WERI-Rb-1 (cell line): ENCODE results near the gene TSPAN32.

Source experiments
- DNase-seq: peaks from one replicate; pipeline ENCODE4 v3.0.0-alpha.2; 2020
- H3K27ac ChIP-seq: fragments of 250-450 bp; sonication (Bioruptor Pico); 2 replicates; pipeline ENCODE4 v1.5.1; 2020; ENCODE audit warnings: mild to moderate bottlenecking, moderate library complexity
- H3K27me3 ChIP-seq: fragments of 250-450 bp; sonication (Bioruptor Pico); 2 replicates; pipeline ENCODE4 v1.5.1; 2021; ENCODE audit warnings: mild to moderate bottlenecking, low read depth, moderate library complexity; ENCODE audit not compliant: insufficient read depth, severe bottlenecking
- H3K36me3 ChIP-seq: fragments of 250-450 bp; sonication (Bioruptor Pico); 2 replicates; pipeline ENCODE4 v1.5.1; 2020; ENCODE audit warnings: mild to moderate bottlenecking, moderate library complexity
- H3K4me3 ChIP-seq: 2 replicates; pipeline ENCODE4 v1.5.1; 2011; ENCODE audit warnings: low read depth, mild to moderate bottlenecking, control low read depth, low read length
- H3K9me3 ChIP-seq: fragments of 250-450 bp; sonication (Bioruptor Pico); 2 replicates; pipeline ENCODE4 v1.5.1; 2021; ENCODE audit warnings: mild to moderate bottlenecking, moderate library complexity; ENCODE audit not compliant: severe bottlenecking
- TF ChIP-seq, protein P1 (sequence below): IDR thresholded peaks from 2 replicates; pipeline ENCODE4 v1.5.1; 2011; ENCODE audit warnings: low read depth, mild to moderate bottlenecking, control low read depth, inconsistent platforms, low read length

TSPAN32 gene

DNA sequence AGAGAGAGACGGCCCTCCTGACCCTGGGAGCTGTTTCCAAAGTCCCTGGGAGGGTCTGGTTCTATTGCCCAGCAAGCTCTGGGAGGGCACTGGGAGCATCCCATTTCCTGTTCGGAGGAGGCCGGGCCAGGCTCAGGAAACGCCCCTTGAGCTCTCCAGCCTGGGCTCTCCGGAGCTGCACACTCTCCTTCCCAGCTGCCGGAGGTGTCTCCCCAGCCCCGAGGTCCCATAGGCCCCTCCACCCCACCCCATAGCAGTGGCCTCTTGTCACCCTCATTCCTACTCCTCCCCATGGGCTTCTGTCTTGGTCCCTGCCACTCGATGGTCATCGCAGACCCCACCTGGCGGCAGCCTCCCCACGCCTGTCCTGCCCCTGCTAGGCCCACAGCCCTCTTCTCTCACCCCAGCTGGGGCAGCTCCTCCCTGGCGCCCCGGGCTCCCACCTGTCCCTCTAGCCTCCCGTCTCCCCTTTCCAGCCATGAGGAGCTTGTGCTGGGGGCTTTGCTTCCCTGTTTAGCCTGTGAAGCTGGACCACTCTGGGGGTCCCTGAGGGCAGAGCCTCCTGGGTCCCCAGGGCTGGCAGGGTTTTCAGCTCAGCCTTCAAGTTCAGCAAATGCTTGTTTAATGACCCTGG, 2.8 kb downstream of the TSPAN32 start:
- peak; percentile 4 for DNase-seq
- Histone ChIP-seq H3K9me3 (no peaks in the 10 kb centered on the region), H3K27me3 (no peaks in the 10 kb centered on the region), H3K36me3 (no peaks in the 10 kb centered on the region), H3K4me3 (no peak overlapping the region), H3K27ac (no peak overlapping the region)
- TF ChIP-seq, protein P1, sequence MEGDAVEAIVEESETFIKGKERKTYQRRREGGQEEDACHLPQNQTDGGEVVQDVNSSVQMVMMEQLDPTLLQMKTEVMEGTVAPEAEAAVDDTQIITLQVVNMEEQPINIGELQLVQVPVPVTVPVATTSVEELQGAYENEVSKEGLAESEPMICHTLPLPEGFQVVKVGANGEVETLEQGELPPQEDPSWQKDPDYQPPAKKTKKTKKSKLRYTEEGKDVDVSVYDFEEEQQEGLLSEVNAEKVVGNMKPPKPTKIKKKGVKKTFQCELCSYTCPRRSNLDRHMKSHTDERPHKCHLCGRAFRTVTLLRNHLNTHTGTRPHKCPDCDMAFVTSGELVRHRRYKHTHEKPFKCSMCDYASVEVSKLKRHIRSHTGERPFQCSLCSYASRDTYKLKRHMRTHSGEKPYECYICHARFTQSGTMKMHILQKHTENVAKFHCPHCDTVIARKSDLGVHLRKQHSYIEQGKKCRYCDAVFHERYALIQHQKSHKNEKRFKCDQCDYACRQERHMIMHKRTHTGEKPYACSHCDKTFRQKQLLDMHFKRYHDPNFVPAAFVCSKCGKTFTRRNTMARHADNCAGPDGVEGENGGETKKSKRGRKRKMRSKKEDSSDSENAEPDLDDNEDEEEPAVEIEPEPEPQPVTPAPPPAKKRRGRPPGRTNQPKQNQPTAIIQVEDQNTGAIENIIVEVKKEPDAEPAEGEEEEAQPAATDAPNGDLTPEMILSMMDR, result no peak

- peak; percentile 78 for DNase-seq
- Histone ChIP-seq H3K36me3 (no peaks in the 10 kb centered on the region), H3K4me3 (no peak overlapping the region), H3K27ac (no peak overlapping the region), H3K27me3 (no peaks in the 10 kb centered on the region), H3K9me3 (no peaks in the 10 kb centered on the region)
- TF ChIP-seq, protein P1, result peak; percentile 94
Measured at GRCh38 chr11:2305140-2305778, 3.4 kb downstream of the TSPAN32 start.

GRCh38 chr11:2305788-2306451, 4.1 kb downstream of the TSPAN32 start:
- DNase-seq, result no peak
- H3K27ac ChIP-seq, result no peak overlapping the region
- no peaks in the 10 kb centered on the region for H3K36me3 ChIP-seq
- no peaks in the 10 kb centered on the region for H3K9me3 ChIP-seq
- no peak overlapping the region for H3K4me3 ChIP-seq
- TF ChIP-seq, protein P1, result no peak
- H3K27me3 ChIP-seq, result no peaks in the 10 kb centered on the region

DNA sequence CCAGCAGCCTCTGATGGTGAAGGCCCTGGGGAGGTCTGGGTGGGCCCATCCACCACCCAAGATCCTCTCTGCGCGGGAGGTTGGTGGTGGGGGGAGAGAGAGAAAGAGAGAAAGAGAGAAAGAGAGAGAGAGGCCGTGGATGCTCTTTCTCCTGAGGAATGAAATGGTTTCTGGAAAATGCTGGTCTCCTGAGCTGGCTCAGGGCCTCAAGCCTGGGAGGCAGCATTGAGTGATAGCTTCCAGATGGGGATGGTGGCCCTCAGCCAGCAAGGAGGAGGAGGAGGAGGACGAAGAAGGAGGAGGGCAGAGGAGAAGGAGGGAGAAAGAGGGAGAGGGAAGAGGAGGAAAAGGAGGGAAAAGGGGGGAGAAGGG, 4.6 kb downstream of the TSPAN32 start:
- DNase-seq, result no peak
- no peaks in the 10 kb centered on the region for H3K9me3 ChIP-seq

DNA sequence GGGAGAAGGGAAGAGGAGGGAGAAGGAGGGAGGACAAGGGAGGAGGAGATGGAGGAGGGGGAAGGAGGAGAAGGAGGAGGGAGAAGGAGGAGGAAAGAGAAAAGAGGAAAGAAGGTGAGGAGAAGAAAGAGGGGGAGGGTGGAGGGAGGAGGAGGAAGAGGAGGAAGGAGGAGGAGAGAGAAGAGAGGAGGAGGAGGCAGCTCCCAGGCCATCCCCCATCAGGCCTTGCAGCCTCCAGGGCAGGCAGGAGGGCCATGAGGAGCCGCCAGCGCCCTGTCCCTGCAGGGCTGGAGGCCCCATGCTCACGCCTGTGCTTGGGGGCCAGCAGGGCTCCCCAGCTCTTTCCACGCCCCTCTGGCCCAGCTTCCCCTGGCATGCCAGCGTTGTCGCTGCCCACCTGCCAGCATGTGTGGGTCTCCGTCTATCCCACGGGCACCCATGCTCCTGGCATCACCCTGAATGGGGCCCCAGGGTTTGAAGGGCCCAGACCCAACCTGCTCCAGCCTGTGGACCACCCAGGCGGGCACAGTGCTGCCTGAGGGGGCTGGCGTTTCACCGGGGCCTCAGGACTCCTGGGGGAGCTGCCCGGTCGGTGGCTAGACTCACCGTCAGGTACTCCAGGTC, 5.2 kb downstream of the TSPAN32 start:
- H3K27ac ChIP-seq, result no peak overlapping the region
- H3K9me3 ChIP-seq, result no peaks in the 10 kb centered on the region
- DNase-seq, result no peak
- H3K36me3 ChIP-seq, result no peaks in the 10 kb centered on the region
- TF ChIP-seq, protein P1, result no peak
- no peak overlapping the region for H3K4me3 ChIP-seq
- peaks cover 3% of the 10 kb centered on the region for H3K27me3 ChIP-seq

More for the DNA sequence above, 4.6 kb downstream of the TSPAN32 start:
- H3K27ac ChIP-seq, result no peak overlapping the region
- H3K4me3 ChIP-seq, result no peak overlapping the region
- TF ChIP-seq, protein P1, result no peak
- H3K36me3 ChIP-seq, result no peaks in the 10 kb centered on the region
- no peaks in the 10 kb centered on the region for H3K27me3 ChIP-seq
